ENCODE results near the gene ADRA2C. TPM values are rescaled to one million over a fixed set of nuclear protein-coding genes. Genes with fewer than 3 reads are reported as not detected.

The ADRA2C gene
- total and polyA plus RNA-seq, 2 experiments from 2014 or later = 3.0 to 16.6 TPM

GRCh38 chr4:3807822-3808496, 41.8 kb downstream of the ADRA2C start:
- Histone ChIP-seq H3K36me3 (ENCODE audit: insufficient read depth) (no peaks in the 10 kb centered on the region), H3K27me3 (ENCODE audit: insufficient read depth) (no peaks in the 10 kb centered on the region), H3K4me1 (ENCODE audit: insufficient read depth) (peaks cover 13% of the 10 kb centered on the region), H3K4me2 (peak overlapping the region; percentile 21; the same call in 1 of the 2 replicates), H4K20me1 (replicated peaks; ENCODE audit: insufficient read depth) (no peaks in the 10 kb centered on the region), H3K9me2 (ENCODE audit: insufficient read depth) (no peaks in the 10 kb centered on the region), H2AFZ (peak overlapping the region; percentile 24; the same call in 1 of the 2 replicates), H3F3A (replicated peaks; ENCODE audit: low read depth) (no peaks in the 10 kb centered on the region), H3K79me2 (replicated peaks; ENCODE audit: insufficient read depth) (no peaks in the 10 kb centered on the region), H3K4me3 (no peak overlapping the region), H3K27ac (ENCODE audit: low read depth) (no peak overlapping the region)
- DNase-seq (ENCODE audit: low spot score) (peak; percentile 38), ATAC-seq (peak; percentile 73)
- Mint-ChIP-seq H3K27ac (no peak overlapping the region; the same call in 1 of the 2 replicates), H3K36me3 (ENCODE audit: low read depth) (no peaks in the 10 kb centered on the region; the same call in 2 of the 3 replicates), H3K4me3 (no peak overlapping the region; the same call in 2 of the 3 replicates), H3K9me3 (no peaks in the 10 kb centered on the region; the same call in 2 of the 3 replicates), H3K4me1 (peaks cover 33% of the 10 kb centered on the region), H3K27me3 (ENCODE audit: insufficient read depth, low read depth, poor library complexity) (peaks cover 15% of the 10 kb centered on the region)
- TF ChIP-seq ZNF114 (CRISPR knock-in tag; IDR thresholded peaks at IDR 0.05) = no peak
- TF ChIP-seq STAT1 (IDR thresholded peaks at IDR 0.05; ENCODE audit: unreplicated experiment) = no peak
- TF ChIP-seq ETS1 (IDR thresholded peaks at IDR 0.05) = no peak
- TF ChIP-seq CTCF (conservative IDR thresholded peaks at IDR 0.05; ENCODE audit: low read depth in 2 of 2) = no peak
- no peak for TF ChIP-seq ZNF331 (CRISPR knock-in tag; IDR thresholded peaks at IDR 0.05; ENCODE audit: low read depth)
- no peak for TF ChIP-seq REST (IDR thresholded peaks at IDR 0.05; ENCODE audit: unreplicated experiment)
- TF ChIP-seq EZH2phosphoT487 (IDR thresholded peaks at IDR 0.05; ENCODE audit: unreplicated experiment) = no peak
- TF ChIP-seq JUNB (IDR thresholded peaks at IDR 0.05; ENCODE audit: unreplicated experiment) = no peak
- no peak for TF ChIP-seq EZH2 (IDR thresholded peaks at IDR 0.05; ENCODE audit: low read depth, unreplicated experiment)
- no peak for TF ChIP-seq ZNF462 (CRISPR knock-in tag; IDR thresholded peaks at IDR 0.05)
- no peak for TF ChIP-seq NANOG (IDR thresholded peaks at IDR 0.05; ENCODE audit: borderline replicate concordance)
- no peak for TF ChIP-seq CREB1 (CRISPR knock-in tag; IDR thresholded peaks at IDR 0.05; ENCODE audit: low read depth)
- no peak for TF ChIP-seq POLR2AphosphoS5 (IDR thresholded peaks at IDR 0.05; ENCODE audit: low read depth)

Measured in GM23338 (cell line).